Transverse colon (tissue), 4 donors: ENCODE results near the gene KIFC1. TPM values are rescaled to one million over a fixed set of nuclear protein-coding genes. Genes with fewer than 3 reads are reported as not detected.
"Not testable (repeated sequence)": the region's sequence is repeated elsewhere in the genome, so short reads cannot be mapped to it uniquely, and the experiment has no call there.

Experiments
- DNase-seq: peaks from one replicate; pipeline ENCODE4 v3.0.0-alpha.2; 2019
- H3K27ac ChIP-seq, 4 donors: fragments of 200-600 bp; sonication (generic); 2 replicates each; pipeline ENCODE4 v1.5.1; 2016 to 2018; ENCODE audit warnings: inconsistent platforms in 4 of 4
- H3K27me3 ChIP-seq: fragments of 200-600 bp; sonication (generic); 2 replicates; pipeline ENCODE4 v1.5.1; 2017; ENCODE audit warnings: inconsistent platforms
- H3K36me3 ChIP-seq, 4 donors: fragments of 200-600 bp; sonication (generic); 2 replicates each; pipeline ENCODE4 v1.5.1; 2017 to 2019; ENCODE audit warnings: inconsistent platforms in 4 of 4
- H3K4me1 ChIP-seq, 4 donors: fragments of 200-600 bp; sonication (generic); 2 replicates each; pipeline ENCODE4 v1.5.1; 2017 to 2020; ENCODE audit warnings: inconsistent platforms in 4 of 4
- H3K4me3 ChIP-seq, 4 donors: fragments of 200-600 bp; sonication (generic); 1 replicate in 1 of 4; 2 replicates in 3 of 4; pipeline versions ENCODE4 v1.5.1 to v1.6.1; 2017 to 2019; ENCODE audit warnings: inconsistent platforms in 4 of 4
- H3K9me3 ChIP-seq, 2 donors: fragments of 200-600 bp; sonication (generic); 2 replicates each; pipeline ENCODE4 v1.5.1; 2017 to 2019; ENCODE audit warnings: inconsistent platforms in 2 of 2
- EP300 ChIP-seq: sonication (generic); formaldehyde crosslinking; IDR thresholded peaks from one replicate; pipeline ENCODE4 v1.6.1; 2017; ENCODE audit warnings: antibody characterized with exemption, low read depth
- POLR2A ChIP-seq: fragments of 450-650 bp; IDR thresholded peaks from one replicate; pipeline ENCODE4 v1.6.1; 2016; ENCODE audit warnings: antibody characterized with exemption, mild to moderate bottlenecking, moderate library complexity
- POLR2AphosphoS5 ChIP-seq, 3 donors: sonication (generic); formaldehyde crosslinking; IDR thresholded peaks; one replicate each; pipeline ENCODE4 v1.6.1; 2016; ENCODE audit warnings: antibody characterized with exemption in 3 of 3
- WGBS, 2 donors: methylation state at CpG; one replicate each; pipeline ENCODE4 v1.1.5; 2018; ENCODE audit warnings: low coverage in 1 of 2; 5-methylcytosine and 5-hydroxymethylcytosine counted together
- in situ Hi-C, 4 donors: fragments of 200-750 bp; cut with MboI; loops; one replicate each; pipeline versions ENCODE4 v1.15.0 to v1.15.1; 2017; ENCODE audit warnings: low sequenced_read_pairs in 3 of 4, low pct_ligation_motif_present in 1 of 4, low pct_unique_long_range_greater_than_20kb in 1 of 4
- intact Hi-C: fragments of 100-400 bp; cut with DNase I; formaldehyde crosslinking; loops from one replicate; pipeline ENCODE4 v1.15.1; 2023; ENCODE audit warnings: low total_unique reads
- total RNA-seq, 4 donors: library from RNA; depleted of rRNA; stranded (reverse); fragments of >200 nt; gene quantifications; one replicate each; pipeline ENCODE4 v1.1.0, GENCODE V29; 2016
- TF ChIP-seq, protein P1 (sequence below), 5 experiments: fragments of 200-600 bp in 3 of 5; fragments of 450-650 bp in 2 of 5; sonication (generic) in 3 of 5; IDR thresholded peaks; 1 replicate in 2 of 5; 2 replicates in 3 of 5; pipeline ENCODE4 v1.5.1; 2016 to 2017; ENCODE audit warnings: antibody characterized with exemption in 5 of 5, inconsistent platforms in 3 of 5, mild to moderate bottlenecking in 2 of 5, moderate library complexity in 1 of 5

KIFC1 gene, protein sequence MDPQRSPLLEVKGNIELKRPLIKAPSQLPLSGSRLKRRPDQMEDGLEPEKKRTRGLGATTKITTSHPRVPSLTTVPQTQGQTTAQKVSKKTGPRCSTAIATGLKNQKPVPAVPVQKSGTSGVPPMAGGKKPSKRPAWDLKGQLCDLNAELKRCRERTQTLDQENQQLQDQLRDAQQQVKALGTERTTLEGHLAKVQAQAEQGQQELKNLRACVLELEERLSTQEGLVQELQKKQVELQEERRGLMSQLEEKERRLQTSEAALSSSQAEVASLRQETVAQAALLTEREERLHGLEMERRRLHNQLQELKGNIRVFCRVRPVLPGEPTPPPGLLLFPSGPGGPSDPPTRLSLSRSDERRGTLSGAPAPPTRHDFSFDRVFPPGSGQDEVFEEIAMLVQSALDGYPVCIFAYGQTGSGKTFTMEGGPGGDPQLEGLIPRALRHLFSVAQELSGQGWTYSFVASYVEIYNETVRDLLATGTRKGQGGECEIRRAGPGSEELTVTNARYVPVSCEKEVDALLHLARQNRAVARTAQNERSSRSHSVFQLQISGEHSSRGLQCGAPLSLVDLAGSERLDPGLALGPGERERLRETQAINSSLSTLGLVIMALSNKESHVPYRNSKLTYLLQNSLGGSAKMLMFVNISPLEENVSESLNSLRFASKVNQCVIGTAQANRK
- total RNA-seq: 10 to 100 TPM in 1 of 4 donors, 1 to 10 TPM in 3; 2.6 to 51.5 (median 5.8) TPM

DNA sequence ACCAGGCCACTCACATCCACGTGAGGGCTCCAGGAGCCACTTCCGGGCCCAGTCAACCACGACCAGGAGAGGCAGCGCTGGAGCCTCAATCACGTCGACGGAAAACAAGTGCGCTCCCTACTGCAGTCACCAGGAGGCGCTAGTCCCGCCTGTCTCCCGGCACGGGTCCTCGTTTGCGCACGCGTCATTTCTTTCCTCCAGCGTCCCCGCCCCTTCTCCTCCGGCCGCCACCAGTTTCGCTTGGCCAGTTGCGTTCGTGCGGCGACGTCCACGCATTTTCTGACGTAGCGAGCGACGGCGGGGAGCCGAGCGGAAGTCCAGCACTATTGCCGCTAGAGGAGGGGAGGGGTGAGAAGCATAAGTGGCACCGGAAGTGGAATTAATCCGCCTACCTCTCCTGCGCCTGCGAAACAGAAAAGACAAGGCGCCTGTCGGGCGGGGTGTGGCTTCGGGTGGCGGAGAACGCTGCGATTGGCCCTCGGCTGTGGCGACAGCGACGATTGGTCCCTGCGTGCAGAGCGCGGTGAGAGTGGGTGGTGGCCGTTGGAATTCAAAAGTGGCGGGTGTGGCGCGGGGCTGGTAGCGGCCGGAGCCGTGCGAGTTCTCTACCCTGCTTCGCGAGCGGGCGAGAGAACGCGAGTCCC is at the start of gene KIFC1:
TSS of gene KIFC1 (plus strand) at position 546 of the 644 bp plus-strand sequence. CDS start 163 bp downstream, outside the sequence.
- H3K36me3 ChIP-seq: no peaks in the 10 kb centered on the region

DNA sequence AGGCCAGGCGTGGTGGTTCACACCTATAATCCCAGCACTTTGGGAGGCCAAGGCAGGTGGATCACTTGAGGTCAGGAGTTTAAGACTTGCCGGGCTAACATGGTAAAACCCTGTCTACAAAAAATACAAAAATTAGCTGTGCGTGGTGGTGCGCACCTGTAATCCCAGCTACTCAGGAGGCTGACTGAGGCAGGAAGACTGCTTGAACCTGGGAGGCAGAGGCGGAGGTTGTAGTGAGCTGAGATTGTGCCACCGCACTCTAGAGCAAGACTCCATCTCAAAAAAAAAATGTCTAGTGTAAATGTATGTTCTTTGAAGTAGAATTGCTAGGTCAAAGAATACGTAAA is 48.0 kb upstream of the KIFC1 start:
- not testable (repeated sequence) for DNase-seq
- H3K27ac ChIP-seq: peak overlapping the region; percentile 36 to 75 (median 61)
- WGBS, 2 donors: 81 to 89% methylated on average over 5 to 7 of the region's 7 CpGs

More for the DNA sequence above, at the start of gene KIFC1:
- no peaks in the 10 kb centered on the region for H3K27me3 ChIP-seq
- H3K9me3 ChIP-seq: no peaks in the 10 kb centered on the region
- TF ChIP-seq POLR2A (no peak), EP300 (peak; percentile 56), POLR2AphosphoS5 (IDR thresholded peaks at IDR 0.05) (peak; percentile 30 to 66 (median 42))
- TF ChIP-seq, protein P1, sequence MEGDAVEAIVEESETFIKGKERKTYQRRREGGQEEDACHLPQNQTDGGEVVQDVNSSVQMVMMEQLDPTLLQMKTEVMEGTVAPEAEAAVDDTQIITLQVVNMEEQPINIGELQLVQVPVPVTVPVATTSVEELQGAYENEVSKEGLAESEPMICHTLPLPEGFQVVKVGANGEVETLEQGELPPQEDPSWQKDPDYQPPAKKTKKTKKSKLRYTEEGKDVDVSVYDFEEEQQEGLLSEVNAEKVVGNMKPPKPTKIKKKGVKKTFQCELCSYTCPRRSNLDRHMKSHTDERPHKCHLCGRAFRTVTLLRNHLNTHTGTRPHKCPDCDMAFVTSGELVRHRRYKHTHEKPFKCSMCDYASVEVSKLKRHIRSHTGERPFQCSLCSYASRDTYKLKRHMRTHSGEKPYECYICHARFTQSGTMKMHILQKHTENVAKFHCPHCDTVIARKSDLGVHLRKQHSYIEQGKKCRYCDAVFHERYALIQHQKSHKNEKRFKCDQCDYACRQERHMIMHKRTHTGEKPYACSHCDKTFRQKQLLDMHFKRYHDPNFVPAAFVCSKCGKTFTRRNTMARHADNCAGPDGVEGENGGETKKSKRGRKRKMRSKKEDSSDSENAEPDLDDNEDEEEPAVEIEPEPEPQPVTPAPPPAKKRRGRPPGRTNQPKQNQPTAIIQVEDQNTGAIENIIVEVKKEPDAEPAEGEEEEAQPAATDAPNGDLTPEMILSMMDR (IDR thresholded peaks at IDR 0.05): peak; percentile 92 to 99 (median 95)
- DNase-seq: peak; percentile 100
- intact Hi-C loops (no loop called here), in situ Hi-C loops (no loop called here)
- H3K27ac ChIP-seq: peak within 1 kb of the TSS; percentile 85 to 95 (median 90)
- WGBS, 2 donors: 0% methylated on average over 4 to 54 of the region's 67 CpGs
- peaks cover 4 to 20% (median 12%) of the 10 kb centered on the region in 4 donors for H3K4me1 ChIP-seq
- peak within 1 kb of the TSS; percentile 3 to 65 (median 62) for H3K4me3 ChIP-seq

DNA sequence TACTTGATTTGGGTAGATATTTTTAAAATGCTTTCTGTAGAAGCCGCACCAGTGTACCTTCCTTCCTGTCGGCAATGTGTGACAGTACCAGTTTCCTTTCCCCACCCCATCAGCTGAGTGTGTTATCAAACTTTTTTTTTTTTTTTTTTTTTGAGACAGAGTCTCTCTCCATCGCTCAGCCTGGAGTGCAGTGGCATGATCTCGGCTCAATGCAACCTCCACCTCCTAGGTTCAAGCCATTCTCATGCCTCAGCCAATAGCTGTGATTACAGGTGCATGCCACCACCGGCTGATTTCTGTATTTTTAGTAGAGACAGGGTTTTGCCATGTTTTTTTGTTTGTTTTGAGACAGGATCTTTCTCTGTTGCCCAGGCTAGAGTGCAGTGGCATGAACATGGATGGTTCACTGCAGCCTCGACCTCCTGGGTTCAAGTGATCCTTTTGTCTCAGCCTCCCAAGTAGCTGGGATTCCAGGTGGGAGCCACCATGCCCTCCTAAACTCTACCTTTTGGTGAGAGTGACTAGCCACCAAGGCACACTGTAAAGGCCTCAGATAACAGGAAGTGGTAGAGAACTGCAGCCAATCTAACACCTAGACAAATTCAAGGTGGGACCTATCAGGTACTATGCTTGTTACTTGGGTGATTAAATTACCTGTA is 47.5 kb upstream of the KIFC1 start:
- H3K27ac ChIP-seq: peak overlapping the region; percentile 36 to 79 (median 60)
- H3K36me3 ChIP-seq: no peaks in the 10 kb centered on the region
- no peak for TF ChIP-seq POLR2A
- no peak for TF ChIP-seq POLR2AphosphoS5 (IDR thresholded peaks at IDR 0.05)
- TF ChIP-seq, protein P1 (IDR thresholded peaks at IDR 0.05): no peak
- no peak for TF ChIP-seq EP300
- in situ Hi-C loops (no loop called here), intact Hi-C loops (no loop called here)
- no peaks in the 10 kb centered on the region for H3K9me3 ChIP-seq
- H3K4me3 ChIP-seq: no peak overlapping the region
- H3K27me3 ChIP-seq: no peaks in the 10 kb centered on the region
- 58 to 83% methylated on average over 4 to 6 of the region's 6 CpGs for WGBS, 2 donors
- DNase-seq: no peak
- H3K4me1 ChIP-seq: peaks cover 0 to 12% (median 9%) of the 10 kb centered on the region in 4 donors

More for the DNA sequence above, 48.0 kb upstream of the KIFC1 start:
- H3K36me3 ChIP-seq, H3K4me3 ChIP-seq, in situ Hi-C loops, H3K27me3 ChIP-seq, intact Hi-C loops, H3K9me3 ChIP-seq: not testable (repeated sequence)
- H3K4me1 ChIP-seq: peaks cover 0 to 12% (median 9%) of the 10 kb centered on the region in 4 donors

DNA sequence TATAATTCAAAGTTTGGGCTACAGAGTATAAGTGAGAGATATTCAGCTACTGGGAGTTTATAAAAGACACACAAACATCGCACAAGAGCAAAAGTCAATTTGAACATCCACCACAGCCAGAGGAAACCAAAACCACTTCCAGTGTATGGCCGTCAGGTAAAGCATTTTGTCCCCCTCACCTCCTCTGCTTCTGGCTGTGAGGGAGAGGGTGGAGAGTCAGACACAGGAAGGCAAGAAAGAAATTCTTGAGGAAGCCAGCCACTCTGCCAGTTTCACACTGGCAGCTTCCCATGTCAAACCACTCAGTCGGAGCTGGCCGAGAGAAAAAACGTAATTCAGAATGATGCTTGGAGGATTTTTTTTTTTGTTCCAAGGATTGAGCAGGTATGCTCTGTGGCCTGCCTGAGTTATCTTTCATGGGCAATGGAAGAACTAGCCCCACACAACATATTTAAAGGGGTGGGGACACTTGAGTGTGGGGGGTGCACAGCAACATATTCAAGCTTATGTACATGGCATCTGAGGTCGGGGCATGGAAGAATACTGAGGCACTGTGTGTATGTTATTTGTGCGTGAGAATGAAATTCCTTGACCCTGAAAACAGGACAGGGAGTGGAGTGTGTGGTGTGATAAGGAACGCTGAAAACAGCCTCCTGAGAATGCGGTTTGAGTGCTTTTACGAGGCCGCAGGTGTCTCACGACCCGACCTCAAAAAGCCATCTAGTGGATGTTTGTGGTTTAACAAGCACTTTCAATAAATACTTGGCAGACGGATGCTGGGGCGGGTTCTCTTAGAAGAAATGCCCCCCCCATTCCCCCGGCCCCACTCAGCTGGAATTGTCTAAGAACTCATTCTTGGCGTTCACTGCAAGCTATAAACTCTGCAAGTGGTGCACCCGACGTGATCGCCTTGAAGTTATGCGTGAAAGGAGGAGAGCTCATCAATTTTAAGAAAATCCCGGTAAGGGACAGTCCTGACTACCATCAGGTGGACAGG is 46.6 kb upstream of the KIFC1 start:
- H3K27ac ChIP-seq: peak overlapping the region; percentile 36 to 79 (median 60)
- 12 to 21% methylated on average over 7 to 22 of the region's 22 CpGs for WGBS, 2 donors
- intact Hi-C loops: no loop called here
- no peaks in the 10 kb centered on the region for H3K27me3 ChIP-seq
- peaks cover 0 to 12% (median 9%) of the 10 kb centered on the region in 4 donors for H3K4me1 ChIP-seq
- in situ Hi-C loops: no loop called here
- H3K9me3 ChIP-seq: no peaks in the 10 kb centered on the region
- peak overlapping the region in 1 of 4 donors; percentile 4 for H3K4me3 ChIP-seq
- peak; percentile 71 for DNase-seq
- no peak for TF ChIP-seq POLR2AphosphoS5 (IDR thresholded peaks at IDR 0.05)
- TF ChIP-seq, protein P1 (IDR thresholded peaks at IDR 0.05): peak; percentile 60 to 78 (median 64)
- H3K36me3 ChIP-seq: no peaks in the 10 kb centered on the region

DNA sequence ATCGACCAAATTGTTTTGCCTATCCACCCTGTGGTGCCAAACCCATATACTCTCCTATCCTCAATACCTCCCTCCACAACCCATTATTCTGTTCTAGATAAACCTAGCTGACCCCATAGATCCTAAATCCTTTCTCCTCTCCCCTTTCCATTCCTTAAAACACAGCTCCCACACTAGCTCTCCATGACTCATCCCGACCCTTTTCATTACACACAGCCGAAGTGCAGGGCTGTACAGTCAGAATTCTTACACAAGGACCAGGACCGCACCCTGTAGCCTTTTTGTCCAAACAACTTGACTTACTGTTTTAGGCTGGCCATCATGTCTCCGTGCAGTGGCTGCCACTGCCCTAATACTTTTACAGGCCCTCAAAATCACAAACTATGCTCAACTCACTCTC is 44.7 kb upstream of the KIFC1 start:
- H3K27me3 ChIP-seq, H3K4me3 ChIP-seq, in situ Hi-C loops, intact Hi-C loops, DNase-seq, H3K9me3 ChIP-seq, H3K36me3 ChIP-seq, H3K27ac ChIP-seq: not testable (repeated sequence)
- 89 to 93% methylated on average over 5 of the region's 5 CpGs for WGBS, 2 donors
- H3K4me1 ChIP-seq: peaks cover 0 to 12% (median 9%) of the 10 kb centered on the region in 4 donors
